Measurements from ENCODE around the gene SEPTIN7. TPM values are rescaled to one million over a fixed set of nuclear protein-coding genes. Genes with fewer than 3 reads are reported as not detected.

SEPTIN7 gene
- total RNA-seq, 1 experiment from 2014 or later = 121 TPM

- H3K27ac ChIP-seq (ENCODE audit: low read length) = no peak overlapping the region
- intact Hi-C loops (cut with micrococcal nuclease) = no loop called here
- DNase-seq = no peak
- no peak overlapping the region for H3K9ac ChIP-seq (ENCODE audit: low read length)
- H3K79me2 ChIP-seq (ENCODE audit: low read length) = no peaks in the 10 kb centered on the region
- no peaks in the 10 kb centered on the region for H3F3A ChIP-seq (ENCODE audit: low read length, unreplicated experiment)
- ATAC-seq = no peak
- BruUV-seq (replicated peaks) = no TSS peak
- no peaks in the 10 kb centered on the region for H3K27me3 ChIP-seq (ENCODE audit: low read length)
- H3K4me3 ChIP-seq (ENCODE audit: low read length) = no peak overlapping the region
- H4K20me1 ChIP-seq (ENCODE audit: low read length) = no peaks in the 10 kb centered on the region
- no peaks in the 10 kb centered on the region for H3K9me2 ChIP-seq (replicated peaks; ENCODE audit: low read length)
- no peaks in the 10 kb centered on the region for H3K9me3 ChIP-seq (ENCODE audit: low read length)
- ChIA-PET CTCF (no interaction called here), POLR2A (ENCODE audit: unreplicated experiment) (no interaction called here)
- no peak overlapping the region for H3K4me2 ChIP-seq (ENCODE audit: low read length)
- H3K4me1 ChIP-seq (ENCODE audit: insufficient read depth, low read length) = no peaks in the 10 kb centered on the region
- H3K36me3 ChIP-seq (ENCODE audit: low read depth, low read length) = no peaks in the 10 kb centered on the region
- no peak overlapping the region for H2AFZ ChIP-seq (ENCODE audit: low read length)
- TF ChIP-seq EZH2 (IDR thresholded peaks at IDR 0.05; ENCODE audit: low read length, unreplicated experiment) = no peak
- no peak for TF ChIP-seq EZH2phosphoT487 (IDR thresholded peaks at IDR 0.05; ENCODE audit: borderline replicate concordance, low read length)
- TF ChIP-seq CTCF (conservative IDR thresholded peaks at IDR 0.05; ENCODE audit: low read depth, low read length) = no peak
Measured at GRCh38 chr7:35781200-35781701, 19.6 kb upstream of the SEPTIN7 start.

GRCh38 chr7:35781767-35782515, 18.9 kb upstream of the SEPTIN7 start:
- H3K36me3 ChIP-seq (ENCODE audit: low read depth, low read length) = no peaks in the 10 kb centered on the region
- no peak overlapping the region for H3K27ac ChIP-seq (ENCODE audit: low read length)
- H3K27me3 ChIP-seq (ENCODE audit: low read length) = no peaks in the 10 kb centered on the region
- no peak overlapping the region for H3K4me3 ChIP-seq (ENCODE audit: low read length)
- no TSS peak for BruUV-seq (replicated peaks)
- CTCF ChIA-PET = no interaction called here
- H3K4me2 ChIP-seq (ENCODE audit: low read length) = no peak overlapping the region
- no peaks in the 10 kb centered on the region for H3K4me1 ChIP-seq (ENCODE audit: insufficient read depth, low read length)
- no peaks in the 10 kb centered on the region for H4K20me1 ChIP-seq (ENCODE audit: low read length)
- H3F3A ChIP-seq (ENCODE audit: low read length, unreplicated experiment) = no peaks in the 10 kb centered on the region
- no peaks in the 10 kb centered on the region for H3K9me2 ChIP-seq (replicated peaks; ENCODE audit: low read length)
- ATAC-seq (no peak), DNase-seq (no peak)
- POLR2A ChIA-PET (ENCODE audit: unreplicated experiment) = no interaction called here
- H2AFZ ChIP-seq (ENCODE audit: low read length) = no peak overlapping the region
- no peaks in the 10 kb centered on the region for H3K9me3 ChIP-seq (ENCODE audit: low read length)
- intact Hi-C loops (cut with micrococcal nuclease) = no loop called here
- H3K79me2 ChIP-seq (ENCODE audit: low read length) = no peaks in the 10 kb centered on the region
- no peak overlapping the region for H3K9ac ChIP-seq (ENCODE audit: low read length)
- TF ChIP-seq CTCF (conservative IDR thresholded peaks at IDR 0.05; ENCODE audit: low read depth, low read length) (no peak), EZH2phosphoT487 (IDR thresholded peaks at IDR 0.05; ENCODE audit: borderline replicate concordance, low read length) (no peak), EZH2 (IDR thresholded peaks at IDR 0.05; ENCODE audit: low read length, unreplicated experiment) (no peak)

- H2AFZ ChIP-seq (ENCODE audit: low read length) = no peak overlapping the region
- no peaks in the 10 kb centered on the region for H3F3A ChIP-seq (ENCODE audit: low read length, unreplicated experiment)
- ATAC-seq (no peak), DNase-seq (no peak)
- no peaks in the 10 kb centered on the region for H3K79me2 ChIP-seq (ENCODE audit: low read length)
- ChIA-PET CTCF (no interaction called here), POLR2A (ENCODE audit: unreplicated experiment) (no interaction called here)
- no peak overlapping the region for H3K4me2 ChIP-seq (ENCODE audit: low read length)
- no peak overlapping the region for H3K4me3 ChIP-seq (ENCODE audit: low read length)
- no peak overlapping the region for H3K27ac ChIP-seq (ENCODE audit: low read length)
- H3K27me3 ChIP-seq (ENCODE audit: low read length) = no peaks in the 10 kb centered on the region
- no peak for TF ChIP-seq EZH2phosphoT487 (IDR thresholded peaks at IDR 0.05; ENCODE audit: borderline replicate concordance, low read length)
- no peak for TF ChIP-seq CTCF (conservative IDR thresholded peaks at IDR 0.05; ENCODE audit: low read depth, low read length)
- TF ChIP-seq EZH2 (IDR thresholded peaks at IDR 0.05; ENCODE audit: low read length, unreplicated experiment) = no peak
- H3K9me3 ChIP-seq (ENCODE audit: low read length) = no peaks in the 10 kb centered on the region
- no TSS peak for BruUV-seq (replicated peaks)
- H3K9ac ChIP-seq (ENCODE audit: low read length) = no peak overlapping the region
- H3K4me1 ChIP-seq (ENCODE audit: insufficient read depth, low read length) = no peaks in the 10 kb centered on the region
- H3K36me3 ChIP-seq (ENCODE audit: low read depth, low read length) = no peaks in the 10 kb centered on the region
- intact Hi-C loops (cut with micrococcal nuclease) = no loop called here
- no peaks in the 10 kb centered on the region for H4K20me1 ChIP-seq (ENCODE audit: low read length)
- no peaks in the 10 kb centered on the region for H3K9me2 ChIP-seq (replicated peaks; ENCODE audit: low read length)
Measured at GRCh38 chr7:35784332-35784731, 16.5 kb upstream of the SEPTIN7 start.

Measured in PC-3 (cell line).